Measurements from ENCODE around the gene TTLL10. TPM values are rescaled to one million over a fixed set of nuclear protein-coding genes. Genes with fewer than 3 reads are reported as not detected.
A peak's percentile ranks its signal among the peaks of the same experiment; 100 is the strongest.

Gene TTLL10
- total and polyA plus RNA-seq, 2 of the 8 experiments (the other 6 are each of a cell fraction or from before 2014, with no cell fraction given) = 1.1 to 1.7 TPM

DNA sequence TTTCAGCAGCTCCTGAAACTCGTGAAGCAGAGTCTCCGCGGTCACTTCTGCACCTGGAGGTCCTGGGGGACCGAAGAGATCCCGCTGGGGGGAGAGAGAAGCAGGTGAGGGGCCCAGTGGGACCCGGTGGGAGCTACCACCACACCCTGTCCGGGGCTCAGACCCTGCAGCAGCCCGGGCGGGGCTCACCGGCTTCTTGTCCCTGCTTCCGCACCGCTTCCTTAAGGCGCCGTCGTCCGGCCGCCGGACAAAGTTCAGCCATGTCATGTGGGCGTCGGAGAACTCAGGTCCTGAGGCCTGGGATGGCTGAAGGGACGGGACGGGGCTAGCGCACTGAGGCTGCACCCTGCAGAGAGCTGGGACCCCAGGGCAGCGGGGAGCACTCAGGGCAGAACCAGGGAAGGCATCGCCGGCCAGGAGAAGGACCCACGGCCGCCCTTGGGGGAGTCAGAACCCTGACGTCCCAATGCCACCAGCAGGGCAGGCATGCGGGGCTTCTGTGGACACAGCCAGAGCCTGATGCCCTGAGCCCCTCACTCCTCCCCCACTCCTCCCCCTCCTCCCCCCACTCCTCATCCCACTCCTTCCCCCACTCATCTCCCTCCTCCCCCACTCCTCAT lies 70.6 kb downstream of the TTLL10 start:
- CTCF ChIA-PET (ENCODE audit: partially characterized antibody) = interaction anchor here (1.1 kb wide), 2 partner anchors 20 to 122 kb away, joined by 3 to 5 read pairs; no protein-coding TSS in a partner anchor
- H2BK5ac ChIP-seq (ENCODE audit: low read depth, low read length) = no peak overlapping the region
- peak overlapping the region; percentile 25; the same call in 1 of the 2 replicates for H4K8ac ChIP-seq (ENCODE audit: extremely low read depth, insufficient read depth, low read length)
- DNase-seq (ENCODE audit: low read depth in 1 of 2, low spot score in 2 of 2) (no peak), FAIRE-seq (no peak)
- H2BK15ac ChIP-seq (ENCODE audit: low read length) = no peak overlapping the region
- H2AK5ac ChIP-seq (ENCODE audit: low read depth, low read length) = no peak overlapping the region
- H2BK120ac ChIP-seq (replicated peaks; ENCODE audit: low read depth, low read length) = no peak overlapping the region
- H3K4ac ChIP-seq (replicated peaks; ENCODE audit: insufficient read length, low read depth, low read length) = no peak overlapping the region
- no peak overlapping the region for H4K5ac ChIP-seq (ENCODE audit: insufficient read length, low read depth, low read length)
- no peak overlapping the region for H2BK20ac ChIP-seq (ENCODE audit: low read length)
- H3K79me1 ChIP-seq (ENCODE audit: low read depth, low read length) = no peaks in the 10 kb centered on the region
- no peak overlapping the region for H3K23ac ChIP-seq (ENCODE audit: insufficient read length)
- no peaks in the 10 kb centered on the region; a peak in 1 of 4 replicates for H3K79me2 ChIP-seq (ENCODE audit: control insufficient read depth in 1 of 2, insufficient read depth in 2 of 2, low read length in 2 of 2)
- no peak overlapping the region for H3K27ac ChIP-seq (ENCODE audit: low read depth, low read length)
- H3K4me3 ChIP-seq (ENCODE audit: extremely low read depth in 1 of 4, insufficient read depth in 2 of 4, low read depth in 3 of 4, low read length in 4 of 4) = no peak overlapping the region
- no peak overlapping the region for H3K18ac ChIP-seq (ENCODE audit: extremely low read depth, low read length)
- no peak overlapping the region for H3K14ac ChIP-seq (ENCODE audit: insufficient read length)
- H3K4me2 ChIP-seq (ENCODE audit: insufficient read depth in 1 of 2, low read depth in 2 of 2, low read length in 2 of 2) = no peak overlapping the region
- 94% methylated on average over 19 of the region's 30 CpGs; no CpG with 5 or more reads in 1 of the 2 experiments for WGBS, 2 experiments (ENCODE audit: extremely low coverage in 1 of 2, insufficient coverage in 1 of 2, insufficient read length in 1 of 2, insufficient replicate concordance in 2 of 2, low coverage in 1 of 2, low lambda C conversion rate in 2 of 2, missing lambda C conversion rate in 1 of 2)
- H2BK12ac ChIP-seq (ENCODE audit: low read depth, low read length) = no peak overlapping the region
- no peak overlapping the region for H3K56ac ChIP-seq (replicated peaks; ENCODE audit: insufficient read length, low read depth, low read length)
- peaks cover 4 to 9% of the 10 kb centered on the region in 2 experiments for H4K20me1 ChIP-seq (replicated peaks in 1 of 2; ENCODE audit: control insufficient read depth in 1 of 2, insufficient read depth in 2 of 2, low read length in 2 of 2)
- no peak overlapping the region for H4K91ac ChIP-seq (replicated peaks; ENCODE audit: insufficient read length, low read length)
- POLR2A ChIA-PET (ENCODE audit: partially characterized antibody) = interaction anchor here (0.8 kb wide), 1 partner anchor 213 kb away, joined by 3 read pairs; no protein-coding TSS in a partner anchor
- H3K9me3 ChIP-seq (ENCODE audit: insufficient read depth in 2 of 2, low read depth in 1 of 2, low read length in 1 of 2) = no peaks in the 10 kb centered on the region
- no peaks in the 10 kb centered on the region; the same call in 1 of the 2 replicates for H3K23me2 ChIP-seq (ENCODE audit: low read depth, low read length)
- peaks cover 0 to 10% (median 1%) of the 10 kb centered on the region in 4 experiments; a peak in 5 of 7 replicates for H3K4me1 ChIP-seq (replicated peaks in 1 of 4; ENCODE audit: control insufficient read depth in 3 of 4, insufficient read depth in 4 of 4, low read length in 3 of 4)
- H3K9ac ChIP-seq (replicated peaks in 1 of 4; ENCODE audit: extremely low read depth in 1 of 4, low read depth in 3 of 4, low read length in 3 of 4) = no peak overlapping the region
- H2AFZ ChIP-seq (ENCODE audit: low read length) = no peak overlapping the region
- H3K27me3 ChIP-seq (replicated peaks in 1 of 4; ENCODE audit: control insufficient read depth in 3 of 4, extremely low read depth in 1 of 4, insufficient read depth in 3 of 4, low read length in 3 of 4) = peaks cover 2 to 19% (median 11%) of the 10 kb centered on the region in 4 experiments; a peak in 6 of 7 replicates
- no peaks in the 10 kb centered on the region for H3K36me3 ChIP-seq (ENCODE audit: control insufficient read depth in 2 of 4, insufficient read depth in 4 of 4, low read length in 3 of 4)
- TF ChIP-seq CEBPB (IDR thresholded peaks at IDR 0.05; ENCODE audit: low read depth, low read length) = no peak
- no peak for TF ChIP-seq YY1 (IDR thresholded peaks at IDR 0.05; ENCODE audit: low read depth, low read length)
- TF ChIP-seq RBBP5 (IDR thresholded peaks at IDR 0.05; ENCODE audit: borderline replicate concordance, low read depth, low read length) = no peak
- TF ChIP-seq SIX5 (IDR thresholded peaks at IDR 0.05; ENCODE audit: low read depth, low read length) = no peak
- TF ChIP-seq RAD21 (IDR thresholded peaks at IDR 0.05 in 1 of 2, conservative IDR thresholded peaks at IDR 0.05 in 1 of 2; ENCODE audit: low read depth in 2 of 2, low read length in 2 of 2) = no peak
- TF ChIP-seq CBX5 (IDR thresholded peaks at IDR 0.05; ENCODE audit: low read depth, low read length) = no peak
- no peak for TF ChIP-seq SAP30 (IDR thresholded peaks at IDR 0.05; ENCODE audit: insufficient read depth, insufficient replicate concordance, low read length)
- TF ChIP-seq RFX5 (IDR thresholded peaks at IDR 0.05; ENCODE audit: borderline replicate concordance, low read depth, low read length) = no peak
- TF ChIP-seq TEAD4 (IDR thresholded peaks at IDR 0.05; ENCODE audit: low read depth, low read length) = no peak
- TF ChIP-seq CREB1 (IDR thresholded peaks at IDR 0.05) = no peak
- no peak for TF ChIP-seq JUN (IDR thresholded peaks at IDR 0.05; ENCODE audit: low read depth, low read length)
- no peak for TF ChIP-seq JUND (IDR thresholded peaks at IDR 0.05; ENCODE audit: low read length)
- no peak for TF ChIP-seq PHF8 (conservative IDR thresholded peaks at IDR 0.05; ENCODE audit: low read depth, low read length)

Measured in H1 (cell line).